HepG2 (cell line): Measurements from ENCODE around the gene GLOD4. TPM values are rescaled to one million over a fixed set of nuclear protein-coding genes. Genes with fewer than 3 reads are reported as not detected.

ENCODE experiments used
- ARNTL ChIP-seq: sonication (generic); formaldehyde crosslinking; IDR thresholded peaks from 2 replicates; pipeline ENCODE4 v1.4.0; 2020; ENCODE audit warnings: mild to moderate bottlenecking, missing genetic modification reagents
- HMG20B ChIP-seq: conservative IDR thresholded peaks from 2 replicates; pipeline ENCODE4 v1.6.1; 2016; ENCODE audit warnings: missing genetic modification reagents, missing compliant biosample characterization
- MIER2 ChIP-seq: IDR thresholded peaks from 2 replicates; pipeline ENCODE4 v1.6.1; 2016; ENCODE audit warnings: missing biosample characterization, missing genetic modification reagents
- PHF8 ChIP-seq: sonication (generic); formaldehyde crosslinking; IDR thresholded peaks from 2 replicates; pipeline ENCODE4 v1.5.0; 2020; ENCODE audit warnings: missing genetic modification reagents
- RFXANK ChIP-seq: IDR thresholded peaks from 2 replicates; pipeline ENCODE4 v1.6.1; 2016
- SOX13 ChIP-seq, 3 experiments: fragments of 450-650 bp in 1 of 3; sonication (generic) in 1 of 3; formaldehyde crosslinking in 1 of 3; IDR thresholded peaks in 2 of 3; conservative IDR thresholded peaks in 1 of 3; 2 replicates each; pipeline versions ENCODE4 v1.5.0 to v1.6.1; 2016 to 2020; ENCODE audit warnings: antibody characterized with exemption in 1 of 3, mild to moderate bottlenecking in 1 of 3, missing compliant biosample characterization in 1 of 3, missing genetic modification reagents in 1 of 3, moderate library complexity in 1 of 3
- TOPORS ChIP-seq: sonication (generic); formaldehyde crosslinking; IDR thresholded peaks from 2 replicates; pipeline ENCODE4 v1.8.0; 2023; ENCODE audit warnings: mild to moderate bottlenecking, missing genetic modification reagents
- ZNF33B ChIP-seq: sonication (generic); formaldehyde crosslinking; IDR thresholded peaks from 2 replicates; pipeline ENCODE4 v1.5.1; 2020; ENCODE audit warnings: mild to moderate bottlenecking, missing genetic modification reagents
- polyA plus RNA-seq, 8 experiments: library from polyadenylated mRNA; depleted of rRNA in 3 of 8; stranded (reverse) in 7 of 8; unstranded in 1 of 8; fragments of >200 nt; fragmentation: Illumina TruSeq in 4 of 8; extraction: Trizol in 4 of 8; gene quantifications; 2 replicates each; pipeline versions ENCODE4 v1.2.1 to v1.2.3, GENCODE V29; 2011 to 2016; ENCODE audit warnings: low read depth in 4 of 8, missing spikeins in 1 of 8, mixed read lengths in 1 of 8; ENCODE audit not compliant: insufficient read depth in 1 of 8
- total RNA-seq, 5 experiments: library from RNA; depleted of rRNA; stranded (reverse); fragments of >200 nt; fragmentation: Illumina TruSeq; extraction: Trizol; gene quantifications; 2 replicates each; pipeline ENCODE4 v1.2.3, GENCODE V29; 2016; ENCODE audit warnings: low read depth in 1 of 5
- TF ChIP-seq, protein P1 (sequence below): sonication (generic); formaldehyde crosslinking; IDR thresholded peaks from 2 replicates; pipeline ENCODE4 v1.4.0; 2020; ENCODE audit warnings: mild to moderate bottlenecking, missing genetic modification reagents
- TF ChIP-seq, protein P2 (sequence below): sonication (generic); formaldehyde crosslinking; IDR thresholded peaks from 2 replicates; pipeline ENCODE4 v1.4.0; 2020; ENCODE audit warnings: missing genetic modification reagents, borderline replicate concordance
- TF ChIP-seq, protein P3 (sequence below): sonication (generic); formaldehyde crosslinking; IDR thresholded peaks from 2 replicates; pipeline ENCODE4 v1.5.1; 2020; ENCODE audit warnings: missing genetic modification reagents, mild to moderate bottlenecking, borderline replicate concordance
- TF ChIP-seq, protein P4 (sequence below): sonication (generic); formaldehyde crosslinking; IDR thresholded peaks from 2 replicates; pipeline ENCODE4 v1.9.0; 2022; ENCODE audit warnings: missing genetic modification reagents, mild to moderate bottlenecking, borderline replicate concordance
- TF ChIP-seq, protein P5 (sequence below): sonication (generic); formaldehyde crosslinking; IDR thresholded peaks from 2 replicates; pipeline ENCODE4 v1.8.0; 2023; ENCODE audit warnings: mild to moderate bottlenecking, missing genetic modification reagents
- TF ChIP-seq, protein P6 (sequence below): fragments of 450-650 bp; IDR thresholded peaks from 2 replicates; pipeline ENCODE4 v1.6.1; 2017; ENCODE audit warnings: mild to moderate bottlenecking

The GLOD4 gene
- total and polyA plus RNA-seq, 2 of the 13 experiments (the other 11 are each of a cell fraction or from before 2014, with no cell fraction given): 53.7 to 87.8 TPM

DNA sequence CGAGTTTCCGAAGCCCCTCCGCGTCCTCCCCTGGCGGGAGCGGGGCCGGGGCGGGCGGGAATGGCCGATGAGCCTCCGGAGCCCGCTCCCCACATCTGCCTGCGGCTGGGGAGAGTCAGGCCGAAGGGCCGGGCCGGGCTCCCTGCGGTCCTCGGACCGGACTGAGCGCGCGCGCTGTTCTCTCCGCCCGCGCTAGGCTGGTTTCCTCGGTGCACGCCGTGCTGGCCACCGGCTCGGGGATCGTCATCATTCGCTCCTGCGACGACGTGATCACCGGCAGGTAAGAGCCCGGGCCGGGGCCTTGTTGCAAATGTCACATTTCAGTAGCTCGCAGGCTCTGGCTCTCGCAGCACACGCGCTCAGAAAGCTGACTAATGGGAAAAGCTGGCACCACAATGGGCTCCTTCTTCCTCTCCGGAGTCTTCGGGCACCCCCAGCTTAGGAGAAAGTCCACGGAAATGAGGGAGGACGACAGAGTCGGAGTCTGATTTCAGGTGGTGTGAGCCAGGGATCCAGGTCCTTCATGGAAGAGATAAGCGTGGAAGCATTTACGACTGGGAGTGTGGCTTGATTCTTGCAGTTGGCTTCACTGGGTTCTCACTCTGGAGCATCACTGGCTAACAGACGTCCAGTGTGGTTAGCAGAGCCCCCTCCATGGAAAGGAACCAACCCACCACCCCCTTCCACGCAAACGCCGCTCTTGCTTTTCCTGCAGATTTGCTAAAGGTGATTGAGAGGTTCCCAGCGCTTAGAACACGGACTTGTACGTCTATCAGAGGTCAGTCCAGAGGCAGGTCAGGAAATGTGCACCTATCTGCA is 49.0 kb downstream of the GLOD4 start (continued):
- TF ChIP-seq, protein P1, sequence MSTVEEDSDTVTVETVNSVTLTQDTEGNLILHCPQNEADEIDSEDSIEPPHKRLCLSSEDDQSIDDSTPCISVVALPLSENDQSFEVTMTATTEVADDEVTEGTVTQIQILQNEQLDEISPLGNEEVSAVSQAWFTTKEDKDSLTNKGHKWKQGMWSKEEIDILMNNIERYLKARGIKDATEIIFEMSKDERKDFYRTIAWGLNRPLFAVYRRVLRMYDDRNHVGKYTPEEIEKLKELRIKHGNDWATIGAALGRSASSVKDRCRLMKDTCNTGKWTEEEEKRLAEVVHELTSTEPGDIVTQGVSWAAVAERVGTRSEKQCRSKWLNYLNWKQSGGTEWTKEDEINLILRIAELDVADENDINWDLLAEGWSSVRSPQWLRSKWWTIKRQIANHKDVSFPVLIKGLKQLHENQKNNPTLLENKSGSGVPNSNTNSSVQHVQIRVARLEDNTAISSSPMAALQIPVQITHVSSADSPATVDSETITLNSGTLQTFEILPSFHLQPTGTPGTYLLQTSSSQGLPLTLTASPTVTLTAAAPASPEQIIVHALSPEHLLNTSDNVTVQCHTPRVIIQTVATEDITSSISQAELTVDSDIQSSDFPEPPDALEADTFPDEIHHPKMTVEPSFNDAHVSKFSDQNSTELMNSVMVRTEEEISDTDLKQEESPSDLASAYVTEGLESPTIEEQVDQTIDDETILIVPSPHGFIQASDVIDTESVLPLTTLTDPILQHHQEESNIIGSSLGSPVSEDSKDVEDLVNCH (CRISPR knock-in tag): no peak
- TF ChIP-seq, protein P2, sequence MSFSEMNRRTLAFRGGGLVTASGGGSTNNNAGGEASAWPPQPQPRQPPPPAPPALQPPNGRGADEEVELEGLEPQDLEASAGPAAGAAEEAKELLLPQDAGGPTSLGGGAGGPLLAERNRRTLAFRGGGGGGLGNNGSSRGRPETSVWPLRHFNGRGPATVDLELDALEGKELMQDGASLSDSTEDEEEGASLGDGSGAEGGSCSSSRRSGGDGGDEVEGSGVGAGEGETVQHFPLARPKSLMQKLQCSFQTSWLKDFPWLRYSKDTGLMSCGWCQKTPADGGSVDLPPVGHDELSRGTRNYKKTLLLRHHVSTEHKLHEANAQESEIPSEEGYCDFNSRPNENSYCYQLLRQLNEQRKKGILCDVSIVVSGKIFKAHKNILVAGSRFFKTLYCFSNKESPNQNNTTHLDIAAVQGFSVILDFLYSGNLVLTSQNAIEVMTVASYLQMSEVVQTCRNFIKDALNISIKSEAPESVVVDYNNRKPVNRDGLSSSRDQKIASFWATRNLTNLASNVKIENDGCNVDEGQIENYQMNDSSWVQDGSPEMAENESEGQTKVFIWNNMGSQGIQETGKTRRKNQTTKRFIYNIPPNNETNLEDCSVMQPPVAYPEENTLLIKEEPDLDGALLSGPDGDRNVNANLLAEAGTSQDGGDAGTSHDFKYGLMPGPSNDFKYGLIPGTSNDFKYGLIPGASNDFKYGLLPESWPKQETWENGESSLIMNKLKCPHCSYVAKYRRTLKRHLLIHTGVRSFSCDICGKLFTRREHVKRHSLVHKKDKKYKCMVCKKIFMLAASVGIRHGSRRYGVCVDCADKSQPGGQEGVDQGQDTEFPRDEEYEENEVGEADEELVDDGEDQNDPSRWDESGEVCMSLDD (CRISPR knock-in tag): no peak
- TF ChIP-seq, protein P3, sequence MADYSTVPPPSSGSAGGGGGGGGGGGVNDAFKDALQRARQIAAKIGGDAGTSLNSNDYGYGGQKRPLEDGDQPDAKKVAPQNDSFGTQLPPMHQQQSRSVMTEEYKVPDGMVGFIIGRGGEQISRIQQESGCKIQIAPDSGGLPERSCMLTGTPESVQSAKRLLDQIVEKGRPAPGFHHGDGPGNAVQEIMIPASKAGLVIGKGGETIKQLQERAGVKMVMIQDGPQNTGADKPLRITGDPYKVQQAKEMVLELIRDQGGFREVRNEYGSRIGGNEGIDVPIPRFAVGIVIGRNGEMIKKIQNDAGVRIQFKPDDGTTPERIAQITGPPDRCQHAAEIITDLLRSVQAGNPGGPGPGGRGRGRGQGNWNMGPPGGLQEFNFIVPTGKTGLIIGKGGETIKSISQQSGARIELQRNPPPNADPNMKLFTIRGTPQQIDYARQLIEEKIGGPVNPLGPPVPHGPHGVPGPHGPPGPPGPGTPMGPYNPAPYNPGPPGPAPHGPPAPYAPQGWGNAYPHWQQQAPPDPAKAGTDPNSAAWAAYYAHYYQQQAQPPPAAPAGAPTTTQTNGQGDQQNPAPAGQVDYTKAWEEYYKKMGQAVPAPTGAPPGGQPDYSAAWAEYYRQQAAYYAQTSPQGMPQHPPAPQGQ: no peak
- TF ChIP-seq HMG20B: no peak
- TF ChIP-seq ZNF33B (CRISPR knock-in tag): no peak
- TF ChIP-seq ARNTL (CRISPR knock-in tag): no peak
- TF ChIP-seq PHF8 (CRISPR knock-in tag): peak; percentile 57; the same call in 1 of the 2 replicates
- TF ChIP-seq, protein P4, sequence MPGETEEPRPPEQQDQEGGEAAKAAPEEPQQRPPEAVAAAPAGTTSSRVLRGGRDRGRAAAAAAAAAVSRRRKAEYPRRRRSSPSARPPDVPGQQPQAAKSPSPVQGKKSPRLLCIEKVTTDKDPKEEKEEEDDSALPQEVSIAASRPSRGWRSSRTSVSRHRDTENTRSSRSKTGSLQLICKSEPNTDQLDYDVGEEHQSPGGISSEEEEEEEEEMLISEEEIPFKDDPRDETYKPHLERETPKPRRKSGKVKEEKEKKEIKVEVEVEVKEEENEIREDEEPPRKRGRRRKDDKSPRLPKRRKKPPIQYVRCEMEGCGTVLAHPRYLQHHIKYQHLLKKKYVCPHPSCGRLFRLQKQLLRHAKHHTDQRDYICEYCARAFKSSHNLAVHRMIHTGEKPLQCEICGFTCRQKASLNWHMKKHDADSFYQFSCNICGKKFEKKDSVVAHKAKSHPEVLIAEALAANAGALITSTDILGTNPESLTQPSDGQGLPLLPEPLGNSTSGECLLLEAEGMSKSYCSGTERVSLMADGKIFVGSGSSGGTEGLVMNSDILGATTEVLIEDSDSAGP (CRISPR knock-in tag): peak; percentile 60; the same call in 1 of the 2 replicates
- no peak for TF ChIP-seq MIER2 (CRISPR knock-in tag)
- TF ChIP-seq, protein P5, sequence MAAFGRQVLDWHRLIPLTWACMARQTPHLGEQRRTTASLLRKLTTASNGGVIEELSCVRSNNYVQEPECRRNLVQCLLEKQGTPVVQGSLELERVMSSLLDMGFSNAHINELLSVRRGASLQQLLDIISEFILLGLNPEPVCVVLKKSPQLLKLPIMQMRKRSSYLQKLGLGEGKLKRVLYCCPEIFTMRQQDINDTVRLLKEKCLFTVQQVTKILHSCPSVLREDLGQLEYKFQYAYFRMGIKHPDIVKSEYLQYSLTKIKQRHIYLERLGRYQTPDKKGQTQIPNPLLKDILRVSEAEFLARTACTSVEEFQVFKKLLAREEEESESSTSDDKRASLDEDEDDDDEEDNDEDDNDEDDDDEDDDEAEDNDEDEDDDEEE (CRISPR knock-in tag): no peak
- TF ChIP-seq SOX13 (IDR thresholded peaks at IDR 0.05): no peak
- no peak for TF ChIP-seq SOX13 (CRISPR knock-in tag; conservative IDR thresholded peaks at IDR 0.05 in 1 of 2, IDR thresholded peaks at IDR 0.05 in 1 of 2)
- no peak for TF ChIP-seq TOPORS (CRISPR knock-in tag)
- TF ChIP-seq, protein P6, sequence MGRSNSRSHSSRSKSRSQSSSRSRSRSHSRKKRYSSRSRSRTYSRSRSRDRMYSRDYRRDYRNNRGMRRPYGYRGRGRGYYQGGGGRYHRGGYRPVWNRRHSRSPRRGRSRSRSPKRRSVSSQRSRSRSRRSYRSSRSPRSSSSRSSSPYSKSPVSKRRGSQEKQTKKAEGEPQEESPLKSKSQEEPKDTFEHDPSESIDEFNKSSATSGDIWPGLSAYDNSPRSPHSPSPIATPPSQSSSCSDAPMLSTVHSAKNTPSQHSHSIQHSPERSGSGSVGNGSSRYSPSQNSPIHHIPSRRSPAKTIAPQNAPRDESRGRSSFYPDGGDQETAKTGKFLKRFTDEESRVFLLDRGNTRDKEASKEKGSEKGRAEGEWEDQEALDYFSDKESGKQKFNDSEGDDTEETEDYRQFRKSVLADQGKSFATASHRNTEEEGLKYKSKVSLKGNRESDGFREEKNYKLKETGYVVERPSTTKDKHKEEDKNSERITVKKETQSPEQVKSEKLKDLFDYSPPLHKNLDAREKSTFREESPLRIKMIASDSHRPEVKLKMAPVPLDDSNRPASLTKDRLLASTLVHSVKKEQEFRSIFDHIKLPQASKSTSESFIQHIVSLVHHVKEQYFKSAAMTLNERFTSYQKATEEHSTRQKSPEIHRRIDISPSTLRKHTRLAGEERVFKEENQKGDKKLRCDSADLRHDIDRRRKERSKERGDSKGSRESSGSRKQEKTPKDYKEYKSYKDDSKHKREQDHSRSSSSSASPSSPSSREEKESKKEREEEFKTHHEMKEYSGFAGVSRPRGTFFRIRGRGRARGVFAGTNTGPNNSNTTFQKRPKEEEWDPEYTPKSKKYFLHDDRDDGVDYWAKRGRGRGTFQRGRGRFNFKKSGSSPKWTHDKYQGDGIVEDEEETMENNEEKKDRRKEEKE: no peak
- no peak for TF ChIP-seq RFXANK (CRISPR knock-in tag)
